HG03097 (cell line): ENCODE measurements around the gene HYI.
"Not testable (repeated sequence)": the region's sequence is repeated elsewhere in the genome, so short reads cannot be mapped to it uniquely, and the experiment has no call there.

Experiments used
- ATAC-seq: cut with Tn5 transposase; IDR thresholded peaks from one replicate; pipeline ENCODE4 v1.9.1; 2021; ENCODE audit not compliant: unreplicated experiment, low FRiP score

Gene HYI

GRCh38 chr1:43453442-43454269 lies at the start of gene HYI:
Gene HYI, minus strand, starts transcription at chr1:43453931. Its CDS starts 138 bp downstream, at chr1:43453793.
- ATAC-seq: no peak

- ATAC-seq: not testable (repeated sequence)
Observed at GRCh38 chr1:43501806-43502205, 48.1 kb upstream of the HYI start.

GRCh38 chr1:43499898-43500297 lies 46.2 kb upstream of the HYI start:
- no peak for ATAC-seq

GRCh38 chr1:43495204-43495603 lies 41.5 kb upstream of the HYI start:
- no peak for ATAC-seq

- no peak for ATAC-seq
Observed at GRCh38 chr1:43493661-43494450, 40.1 kb upstream of the HYI start.

GRCh38 chr1:43492826-43493225 lies 39.1 kb upstream of the HYI start:
- ATAC-seq: no peak

GRCh38 chr1:43491061-43491460 lies 37.3 kb upstream of the HYI start:
- no peak for ATAC-seq

GRCh38 chr1:43488165-43488564 lies 34.4 kb upstream of the HYI start:
- ATAC-seq: no peak

GRCh38 chr1:43484367-43484766 lies 30.6 kb upstream of the HYI start:
- no peak for ATAC-seq

- ATAC-seq: no peak
Observed at GRCh38 chr1:43482215-43482614, 28.5 kb upstream of the HYI start.

GRCh38 chr1:43481491-43481890 lies 27.8 kb upstream of the HYI start:
- no peak for ATAC-seq

- ATAC-seq: no peak
Observed at GRCh38 chr1:43479414-43479813, 25.7 kb upstream of the HYI start.

GRCh38 chr1:43477716-43478115 lies 24.0 kb upstream of the HYI start:
- ATAC-seq: no peak

- not testable (repeated sequence) for ATAC-seq
Observed at GRCh38 chr1:43475611-43476401, 22.1 kb upstream of the HYI start.

- ATAC-seq: no peak
Observed at GRCh38 chr1:43473463-43473862, 19.7 kb upstream of the HYI start.

- not testable (repeated sequence) for ATAC-seq
Observed at GRCh38 chr1:43472463-43473151, 18.9 kb upstream of the HYI start.

GRCh38 chr1:43472087-43472462 lies 18.3 kb upstream of the HYI start:
- no peak for ATAC-seq

- no peak for ATAC-seq
Observed at GRCh38 chr1:43469932-43470331, 16.2 kb upstream of the HYI start.

GRCh38 chr1:43468414-43468813 lies 14.7 kb upstream of the HYI start:
- no peak for ATAC-seq

GRCh38 chr1:43466403-43466802 lies 12.7 kb upstream of the HYI start:
- ATAC-seq: no peak
